SHP77 (cell line): Measurements from ENCODE around the gene ITGB3BP.
"Not testable (repeated sequence)": the region's sequence is repeated elsewhere in the genome, so short reads cannot be mapped to it uniquely, and the experiment has no call there.

Experiments used
- DNase-seq, 2 experiments: peaks; one replicate each; lab custom pipeline; 2025; lab: John Stamatoyannopoulos, UW

Gene ITGB3BP

GRCh38 chr1:63506782-63507181 is 16.2 kb downstream of the ITGB3BP start:
- DNase-seq: no peak

GRCh38 chr1:63501256-63501655 is 21.8 kb downstream of the ITGB3BP start:
- DNase-seq: no peak

DNA sequence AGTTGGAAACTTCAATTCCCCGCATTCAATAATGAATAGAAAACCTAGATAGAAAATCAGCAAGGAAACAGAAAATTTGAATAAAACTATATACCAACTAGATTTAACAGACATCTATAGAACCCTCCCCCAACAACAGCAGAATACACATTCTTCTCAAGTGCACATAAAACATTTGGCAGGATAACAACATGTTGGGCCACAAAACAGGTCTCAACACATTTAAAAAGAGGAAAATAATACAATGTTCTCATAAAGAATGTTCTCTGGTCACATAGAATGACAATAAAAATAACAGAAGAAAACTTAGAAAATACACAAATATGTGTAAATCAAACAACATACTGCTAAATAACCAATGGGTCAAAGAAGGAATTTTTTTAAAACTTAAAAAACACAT is 24.9 kb downstream of the ITGB3BP start:
- no peak for DNase-seq

- no peak for DNase-seq
Observed at GRCh38 chr1:63497577-63497976, 25.4 kb downstream of the ITGB3BP start.

GRCh38 chr1:63487336-63488065 is 35.5 kb downstream of the ITGB3BP start:
- no peak for DNase-seq

- DNase-seq: no peak
Observed at GRCh38 chr1:63486629-63487028, 36.4 kb downstream of the ITGB3BP start.

DNA sequence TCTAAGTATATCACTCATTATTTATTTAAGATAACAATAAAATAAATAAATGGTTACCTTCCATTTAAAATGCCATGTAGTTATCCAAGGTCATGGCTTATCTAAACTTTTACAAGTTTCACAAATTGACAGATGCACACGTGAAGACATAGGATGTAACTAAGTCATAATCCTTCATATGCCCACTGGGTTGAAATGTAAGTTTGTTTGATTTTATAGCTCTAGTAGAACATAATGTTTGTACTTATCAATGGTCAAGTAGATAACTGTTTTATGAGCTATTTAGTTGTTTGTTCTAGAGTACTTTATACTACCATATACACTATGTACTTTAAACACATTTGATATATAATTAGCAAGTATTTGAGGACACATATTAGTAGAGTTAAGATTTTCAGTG is 43.0 kb downstream of the ITGB3BP start:
- no peak for DNase-seq

DNA sequence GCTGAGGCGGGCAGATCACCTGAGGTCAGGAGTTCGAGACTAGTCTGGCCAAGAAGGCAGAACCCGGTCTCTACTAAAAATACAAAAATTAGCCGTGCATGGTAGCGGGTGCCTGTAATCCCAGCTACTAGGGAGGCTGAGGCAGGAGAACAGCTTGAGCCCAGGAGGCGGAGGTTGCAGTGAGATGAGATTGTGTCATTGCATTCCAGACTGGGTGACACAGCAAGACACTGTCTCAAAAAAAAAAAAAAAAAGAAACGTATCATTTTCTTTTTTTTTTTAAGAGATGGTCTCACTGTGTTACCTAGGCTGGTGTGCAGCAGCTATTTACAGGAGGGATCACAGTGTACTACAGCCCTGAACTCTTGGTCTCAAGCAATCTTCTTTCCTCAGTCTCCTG is 47.3 kb downstream of the ITGB3BP start:
- DNase-seq: no peak

- DNase-seq: not testable (repeated sequence)
Observed at GRCh38 chr1:63468683-63469082, 54.3 kb downstream of the ITGB3BP start.

GRCh38 chr1:63466759-63467158 is 56.3 kb downstream of the ITGB3BP start:
- DNase-seq: no peak

GRCh38 chr1:63466181-63466580 is 56.8 kb downstream of the ITGB3BP start:
- no peak for DNase-seq

DNA sequence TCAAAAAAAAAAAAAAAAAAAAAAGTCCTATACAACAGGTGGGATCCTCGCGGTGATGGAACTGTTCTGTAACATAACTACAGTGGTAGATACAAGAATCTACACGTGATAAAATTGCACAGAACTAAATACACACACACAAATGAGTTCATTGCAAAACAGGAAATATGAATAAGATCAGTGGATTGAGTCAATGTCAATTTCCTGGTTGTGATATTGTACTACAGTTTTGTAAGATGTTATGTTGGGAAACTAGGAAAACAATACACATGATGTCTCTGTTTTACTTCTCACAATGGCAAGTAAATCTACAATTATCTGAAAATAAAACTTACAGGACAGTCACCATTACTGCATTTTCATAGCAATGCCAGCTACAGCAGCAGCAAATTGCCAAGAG is 59.8 kb downstream of the ITGB3BP start:
- DNase-seq: no peak

GRCh38 chr1:63461661-63462230 is 61.3 kb downstream of the ITGB3BP start:
- DNase-seq: no peak

DNA sequence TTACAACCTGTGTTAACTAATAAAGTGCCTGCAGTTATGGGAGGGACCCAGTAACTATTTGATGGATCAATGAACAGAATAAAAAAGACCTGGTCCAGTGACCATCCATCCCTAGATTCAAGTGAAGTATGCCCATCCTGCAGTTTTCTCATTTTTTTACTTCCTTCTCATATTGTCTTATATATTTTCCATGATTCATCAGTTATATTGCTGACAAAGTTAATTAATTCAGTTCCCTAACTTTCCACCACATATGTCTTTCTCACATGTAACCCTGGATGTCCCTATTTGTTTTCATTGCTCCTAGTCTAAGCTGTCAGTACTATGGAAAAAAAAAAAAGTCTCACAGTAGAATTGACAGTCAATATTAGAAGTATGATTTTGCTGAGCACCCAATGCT is 64.3 kb downstream of the ITGB3BP start:
- no peak for DNase-seq

- no peak for DNase-seq
Observed at GRCh38 chr1:63454269-63454668, 68.8 kb downstream of the ITGB3BP start.

DNA sequence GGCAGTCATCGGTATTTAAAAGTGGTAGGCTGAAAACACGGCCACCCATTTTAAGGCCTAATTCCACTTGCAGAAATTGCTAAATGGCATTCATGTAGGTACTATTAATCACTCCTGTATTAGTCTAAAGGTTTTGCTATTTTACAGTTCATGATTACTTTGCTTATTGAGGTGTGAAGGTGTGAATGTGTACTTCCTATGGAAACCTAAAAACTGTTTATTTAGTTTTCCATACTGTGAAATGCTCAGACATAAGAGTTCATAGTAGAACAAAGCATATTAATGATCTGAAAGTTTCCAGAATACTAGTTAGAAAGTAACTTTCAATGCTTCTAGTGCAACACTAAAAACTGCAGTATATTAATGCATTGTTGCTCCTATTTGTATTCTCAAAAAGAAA is 69.8 kb downstream of the ITGB3BP start:
- DNase-seq: no peak

DNA sequence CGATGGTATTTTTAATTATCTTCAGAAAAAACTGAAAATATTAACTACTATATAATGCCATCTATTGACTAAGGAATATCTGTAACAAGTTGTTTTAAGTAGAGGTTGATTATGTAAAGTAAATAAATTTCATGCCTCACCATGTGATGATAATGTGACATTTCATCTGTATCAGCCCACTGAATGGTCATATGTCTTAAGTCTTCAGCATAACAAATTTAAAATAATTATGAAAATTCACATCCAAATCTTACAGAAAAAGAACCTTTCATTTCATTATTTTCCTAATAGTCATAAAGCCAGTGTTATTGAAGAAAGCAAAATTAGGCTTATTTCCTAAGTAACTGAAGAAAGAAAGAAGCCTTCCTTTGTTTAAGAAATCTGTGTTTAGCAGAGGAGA is 72.6 kb downstream of the ITGB3BP start:
- DNase-seq: no peak

DNA sequence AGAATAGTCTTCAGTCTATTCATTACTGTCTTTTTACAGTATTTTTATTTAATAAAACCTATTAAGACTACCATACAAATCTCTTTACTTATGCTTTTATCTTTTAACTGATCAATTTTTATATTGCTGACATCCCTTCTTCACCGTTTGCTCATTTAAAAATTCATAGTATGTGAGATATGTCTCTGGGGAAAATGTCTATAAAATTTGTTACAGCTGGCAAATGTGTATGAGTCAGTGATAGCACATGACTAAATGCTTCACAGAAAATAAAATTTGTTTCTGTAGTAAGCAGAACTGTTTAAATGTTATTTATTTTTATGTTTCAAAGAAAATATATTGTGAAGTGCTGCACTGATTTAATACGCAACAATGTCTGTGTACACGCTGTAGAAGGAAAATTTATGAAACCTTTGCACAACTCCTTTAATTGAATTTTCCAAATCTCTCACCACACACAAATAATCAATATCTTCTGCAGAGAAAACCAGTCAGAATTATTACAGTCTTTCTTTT is 74.2 kb downstream of the ITGB3BP start:
- no peak for DNase-seq

GRCh38 chr1:63442141-63442475 is 80.9 kb downstream of the ITGB3BP start:
- DNase-seq: no peak

GRCh38 chr1:63435161-63435560 is 87.9 kb downstream of the ITGB3BP start:
- no peak for DNase-seq

DNA sequence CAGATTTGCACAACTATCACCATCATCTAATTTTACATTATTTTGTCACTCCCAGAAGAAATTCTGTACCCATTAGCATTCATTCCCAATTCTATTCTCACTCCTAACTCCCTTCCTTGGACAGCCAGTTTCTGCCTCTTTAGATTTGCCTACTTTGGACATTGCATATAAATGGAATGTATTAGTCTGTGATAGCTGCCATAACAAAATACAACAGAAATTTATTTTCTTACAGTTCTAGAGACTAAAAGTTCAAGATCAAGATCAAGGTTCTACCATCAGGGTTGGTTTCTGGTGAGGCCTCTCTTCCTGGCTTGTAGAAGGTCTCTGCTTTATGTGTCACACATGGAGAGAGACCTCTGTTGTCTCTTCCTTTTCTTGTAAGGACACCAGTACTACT is 93.7 kb downstream of the ITGB3BP start:
- no peak for DNase-seq

DNA sequence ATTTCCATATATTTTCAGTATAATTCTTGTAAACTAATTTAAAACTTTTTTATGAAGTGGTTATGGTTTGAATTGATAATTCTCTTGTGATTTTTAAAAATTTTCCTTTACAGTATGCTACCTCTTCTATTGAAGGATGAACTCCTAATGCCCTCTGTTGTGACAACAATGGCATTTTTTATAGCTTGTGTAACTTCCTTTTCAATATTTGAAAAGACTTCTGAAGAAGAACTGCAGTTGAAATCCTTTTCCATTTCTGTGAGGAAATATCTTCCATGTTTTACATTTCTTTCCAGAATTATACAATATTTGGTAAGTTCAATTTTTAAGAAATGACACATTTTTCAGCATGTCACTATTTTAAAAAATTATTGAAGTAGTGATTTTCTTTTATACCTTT is 94.2 kb downstream of the ITGB3BP start:
- DNase-seq: no peak

DNA sequence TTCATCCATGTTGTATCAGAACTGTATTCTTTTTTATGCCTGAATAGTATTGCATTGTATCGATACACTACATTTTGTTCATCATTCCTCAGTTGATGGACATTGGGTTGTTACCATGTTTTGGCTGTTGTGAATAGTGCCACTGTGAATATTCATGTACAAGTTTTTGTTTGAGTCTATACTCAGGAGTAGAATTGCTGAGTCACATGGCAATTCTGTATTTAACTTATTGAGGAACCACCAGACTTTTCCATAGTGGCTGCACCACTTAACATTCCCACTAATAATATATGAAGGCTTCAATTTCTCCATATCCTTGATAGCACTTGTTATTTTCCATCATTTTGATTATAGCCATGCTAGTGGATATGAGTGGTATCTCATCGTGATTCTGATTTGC is 99.4 kb downstream of the ITGB3BP start:
- no peak for DNase-seq

DNA sequence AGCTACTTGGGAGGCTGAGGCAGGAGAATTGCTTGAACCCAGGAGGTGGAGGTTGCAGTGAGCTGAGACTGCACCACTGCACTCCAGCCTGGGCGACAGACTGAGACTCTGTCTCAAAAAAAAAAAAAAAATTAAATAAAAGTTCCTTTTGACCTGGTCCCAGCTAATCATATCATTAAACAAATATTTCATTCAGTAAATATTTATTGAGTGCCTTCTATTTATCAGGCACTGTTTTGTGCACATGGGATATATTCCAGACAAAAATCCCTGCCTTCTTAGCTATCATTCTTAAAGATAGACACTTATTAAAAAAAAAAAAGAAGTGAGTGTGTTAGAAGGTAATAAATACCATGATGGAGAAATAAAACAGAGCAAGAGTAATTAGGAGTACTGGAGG is 102.3 kb downstream of the ITGB3BP start:
- DNase-seq: not testable (repeated sequence)
